ENCODE results near the gene MLANA.

The MLANA gene

DNA sequence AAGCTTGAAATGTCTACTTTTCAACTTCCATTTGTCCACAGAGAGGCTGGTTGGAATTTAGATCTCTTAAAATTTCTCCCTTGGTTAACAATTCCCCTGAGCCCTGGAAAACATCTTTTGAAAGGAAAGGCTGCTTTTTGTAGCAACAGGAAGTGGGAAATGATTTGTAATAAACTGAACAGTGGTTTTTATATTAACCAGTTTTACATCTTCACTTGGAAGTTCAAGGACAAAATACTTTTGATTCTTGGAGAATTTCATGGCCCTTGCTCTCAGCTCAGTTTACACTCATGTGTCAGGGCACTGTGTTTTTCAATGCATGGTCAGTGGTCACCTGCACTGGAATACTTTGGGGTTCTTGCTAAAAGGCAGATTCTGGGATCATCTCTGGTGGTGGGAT lies 9.9 kb downstream of the MLANA start:
- no peak for DNase-seq (ENCODE audit: low read depth)

DNA sequence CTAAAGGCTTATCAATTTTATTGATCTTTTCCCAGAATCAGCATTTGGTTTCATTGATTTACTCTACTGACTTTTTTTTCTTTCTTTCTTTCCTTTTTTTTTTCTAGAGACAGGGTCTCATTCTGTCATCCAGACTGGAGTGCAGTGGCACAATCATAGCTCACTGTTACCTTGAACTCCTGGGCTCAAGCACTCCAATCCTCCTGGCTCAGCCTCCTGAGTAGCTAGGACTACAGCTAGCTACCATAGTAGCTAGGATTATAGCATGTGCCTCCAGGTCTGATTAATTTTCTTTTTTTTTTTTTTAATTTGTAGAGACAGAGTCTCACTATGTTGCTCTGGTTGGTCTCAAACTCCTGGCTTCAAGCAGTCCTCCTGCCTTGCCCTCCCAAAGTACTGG lies 11.7 kb downstream of the MLANA start:
- DNase-seq (ENCODE audit: low read depth), result no peak

DNA sequence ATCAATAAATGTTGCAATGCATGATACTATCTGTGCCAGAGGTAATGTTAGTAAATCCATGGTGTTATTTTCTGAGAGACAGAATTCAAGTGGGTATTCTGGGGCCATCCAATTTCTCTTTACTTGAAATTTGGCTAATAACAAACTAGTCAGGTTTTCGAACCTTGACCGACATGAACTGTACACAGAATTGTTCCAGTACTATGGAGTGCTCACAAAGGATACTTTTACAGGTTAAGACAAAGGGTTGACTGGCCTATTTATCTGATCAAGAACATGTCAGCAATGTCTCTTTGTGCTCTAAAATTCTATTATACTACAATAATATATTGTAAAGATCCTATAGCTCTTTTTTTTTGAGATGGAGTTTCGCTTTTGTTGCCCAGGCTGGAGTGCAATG lies 18.2 kb downstream of the MLANA start:
- DNase-seq (ENCODE audit: low read depth), result no peak

DNA sequence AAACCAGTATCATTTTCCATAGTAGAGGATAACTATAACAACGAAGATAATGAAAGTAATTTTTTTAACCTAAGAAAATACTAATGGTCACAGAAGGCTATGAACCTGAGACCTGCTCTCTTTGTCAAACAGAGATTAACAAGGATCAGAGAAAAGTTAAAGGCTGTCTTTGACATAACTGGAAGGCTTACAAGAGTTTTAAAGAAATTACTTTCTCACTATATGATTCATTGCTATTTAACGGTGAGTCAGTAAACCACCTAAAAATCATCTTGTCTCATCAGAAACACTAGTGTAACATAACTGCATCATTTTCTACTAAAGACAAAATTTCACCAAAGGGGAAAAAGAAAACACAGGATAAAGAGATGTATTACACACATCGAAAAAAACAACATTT lies 19.3 kb downstream of the MLANA start:
- peak; percentile 19 for DNase-seq (ENCODE audit: low read depth)

DNA sequence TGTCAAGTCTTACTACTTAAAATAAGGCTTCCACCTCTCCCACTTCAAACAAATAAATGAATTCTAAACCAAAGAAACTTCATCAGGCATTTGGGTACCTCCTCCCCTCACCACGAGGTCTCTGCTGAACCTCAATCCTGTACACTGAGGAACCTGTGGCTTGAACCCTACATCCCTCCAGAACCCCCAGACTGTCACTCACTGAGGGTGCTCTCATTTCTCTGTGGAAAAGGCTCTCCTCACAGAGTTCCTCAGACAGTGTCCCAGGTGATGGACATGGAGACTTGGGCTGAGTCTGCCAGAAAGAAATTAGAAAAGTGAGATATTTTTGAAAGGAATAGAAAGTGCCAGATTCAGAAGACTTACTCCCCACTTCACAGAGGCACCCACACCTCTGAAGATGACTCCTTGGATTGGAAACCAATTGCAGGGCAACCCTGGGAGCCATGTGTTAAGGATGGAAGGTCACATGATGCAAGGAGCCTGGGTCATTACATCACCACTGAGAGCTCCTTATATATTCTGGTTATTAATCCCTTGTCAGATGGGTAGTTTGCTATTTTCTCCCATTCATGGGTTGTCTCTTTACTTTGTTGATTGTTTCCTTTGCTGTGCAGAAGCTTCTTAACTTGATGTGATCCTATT lies 19.8 kb downstream of the MLANA start:
- DNase-seq (ENCODE audit: low read depth), result peak; percentile 9

GRCh38 chr9:5915438-5915837 lies 24.7 kb downstream of the MLANA start:
- DNase-seq (ENCODE audit: low read depth), result no peak

- DNase-seq (ENCODE audit: low read depth), result no peak
Observed at GRCh38 chr9:5917273-5917672, 26.6 kb downstream of the MLANA start.

DNA sequence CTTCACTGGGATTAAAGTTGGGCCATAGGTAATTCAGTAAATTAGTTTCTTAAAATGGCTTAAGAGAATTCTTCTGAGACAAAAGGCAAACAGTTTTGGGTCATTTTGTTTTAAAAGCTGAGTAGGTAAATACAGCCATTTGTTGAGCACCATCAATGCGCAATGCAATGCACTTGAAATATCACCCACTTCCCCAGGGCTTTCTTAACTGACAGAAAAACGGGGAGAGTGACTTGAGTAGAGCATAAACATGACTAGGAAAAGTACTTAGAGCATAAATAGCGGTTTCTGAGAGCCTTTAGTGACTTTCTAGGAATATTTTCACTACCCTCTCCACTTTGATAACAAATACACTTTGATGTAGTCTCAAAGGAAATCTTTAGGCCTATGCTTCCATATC lies 27.2 kb downstream of the MLANA start:
- no peak for DNase-seq (ENCODE audit: low read depth)

DNA sequence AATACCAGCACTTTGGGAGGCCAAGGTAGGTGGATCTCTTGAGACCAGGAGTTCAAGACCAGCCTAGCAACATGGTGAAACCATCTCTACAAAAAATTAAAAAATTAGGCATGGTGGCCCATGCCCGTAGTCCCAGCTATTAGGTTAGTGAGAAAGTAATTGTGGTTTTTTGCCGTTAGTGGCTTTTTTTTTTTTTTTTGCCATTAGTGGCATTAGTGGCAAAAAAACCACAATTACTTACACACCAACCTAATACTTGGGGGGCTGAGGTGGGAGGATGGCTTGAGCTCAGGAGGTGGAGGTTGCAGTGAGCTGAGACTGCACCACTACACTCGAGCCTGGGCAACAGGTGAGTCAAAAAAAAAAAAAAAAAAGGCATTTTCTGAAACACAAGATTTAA lies 27.8 kb downstream of the MLANA start:
- no peak for DNase-seq (ENCODE audit: low read depth)

DNA sequence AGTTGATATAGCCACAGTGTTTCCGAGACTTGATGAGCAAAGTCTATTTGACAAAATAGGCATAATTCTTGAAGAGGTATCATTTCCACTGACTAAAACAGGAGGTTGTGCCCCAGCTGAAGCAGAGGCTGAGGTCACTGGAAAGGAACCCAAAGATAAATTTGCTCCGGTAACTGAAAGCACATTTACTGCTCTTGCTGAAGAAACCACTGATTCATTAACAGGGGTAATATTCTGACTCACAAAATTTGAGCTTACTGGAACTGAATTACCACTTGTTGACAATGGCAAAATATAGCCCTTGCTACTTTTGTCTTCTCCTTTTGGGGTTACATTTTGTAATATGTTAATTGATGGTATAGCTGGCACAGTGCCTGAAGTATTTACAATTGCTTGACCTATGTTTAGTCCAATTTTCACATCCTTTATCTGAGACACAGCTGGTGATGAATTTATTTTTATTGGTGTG lies 30.2 kb downstream of the MLANA start:
- no peak for DNase-seq (ENCODE audit: low read depth)

GRCh38 chr9:5922192-5922591 lies 31.5 kb downstream of the MLANA start:
- no peak for DNase-seq (ENCODE audit: low read depth)

DNA sequence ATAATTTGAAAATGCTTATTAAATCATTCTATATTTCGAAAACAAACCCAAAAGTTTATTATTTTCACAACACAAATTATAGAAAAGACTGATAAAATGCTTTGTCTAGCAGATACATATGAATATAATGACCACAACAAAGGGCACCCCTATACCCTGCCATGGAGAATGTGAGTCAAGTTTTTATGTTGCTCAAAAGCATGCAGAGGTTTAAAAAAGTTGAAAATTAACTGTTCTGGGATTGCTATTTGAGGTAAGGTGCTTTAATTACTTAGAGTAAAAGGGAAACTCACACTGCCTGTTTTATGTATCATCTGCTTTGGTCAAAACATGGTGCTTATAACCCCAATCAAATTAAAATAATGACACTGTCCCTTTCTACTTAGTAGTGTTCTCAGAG lies 41.0 kb downstream of the MLANA start:
- no peak for DNase-seq (ENCODE audit: low read depth)

- no peak for DNase-seq (ENCODE audit: low read depth)
Observed at GRCh38 chr9:5938449-5938848, 47.8 kb downstream of the MLANA start.

GRCh38 chr9:5939530-5939929 lies 48.8 kb downstream of the MLANA start:
- no peak for DNase-seq (ENCODE audit: low read depth)

DNA sequence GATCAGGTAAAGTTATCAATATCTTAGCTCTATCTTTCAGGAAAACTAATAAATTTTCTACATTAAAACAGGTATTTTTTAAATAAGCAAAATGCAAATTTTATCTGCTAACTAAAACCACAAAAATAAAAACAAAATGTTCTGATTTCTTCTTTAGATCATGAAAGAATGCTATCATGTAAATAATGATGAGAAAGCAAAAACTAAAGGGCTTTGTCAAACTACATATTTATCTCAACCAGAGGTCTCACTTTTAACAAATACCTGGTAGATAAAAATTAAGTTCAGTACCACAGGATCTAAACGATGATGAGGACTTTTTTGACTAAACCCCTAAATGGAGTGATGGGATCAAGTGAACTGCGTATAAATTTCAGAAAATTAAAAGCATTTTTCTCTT lies 50.5 kb downstream of the MLANA start:
- DNase-seq (ENCODE audit: low read depth), result no peak

GRCh38 chr9:5945112-5945511 lies 54.4 kb downstream of the MLANA start:
- DNase-seq (ENCODE audit: low read depth), result no peak

DNA sequence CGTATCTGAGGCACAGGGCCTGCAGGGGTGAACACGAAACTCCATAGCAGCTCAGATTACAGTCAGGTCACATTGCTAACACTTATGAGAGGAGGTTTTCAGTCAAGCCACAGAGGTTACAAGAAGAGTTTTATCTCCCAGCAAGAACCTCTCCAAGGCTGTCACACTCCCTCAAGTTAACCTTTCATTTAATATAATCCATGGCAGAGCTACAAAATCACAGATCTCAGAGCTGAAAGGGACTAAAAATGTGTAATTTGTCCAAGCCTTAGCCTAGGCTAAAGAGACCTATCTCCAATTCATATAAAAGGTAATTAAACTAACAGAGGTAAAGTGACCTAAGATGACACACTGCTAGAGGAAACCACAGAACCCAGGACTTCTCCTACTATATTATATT lies 57.2 kb downstream of the MLANA start:
- peak; percentile 41 for DNase-seq (ENCODE audit: low read depth)

DNA sequence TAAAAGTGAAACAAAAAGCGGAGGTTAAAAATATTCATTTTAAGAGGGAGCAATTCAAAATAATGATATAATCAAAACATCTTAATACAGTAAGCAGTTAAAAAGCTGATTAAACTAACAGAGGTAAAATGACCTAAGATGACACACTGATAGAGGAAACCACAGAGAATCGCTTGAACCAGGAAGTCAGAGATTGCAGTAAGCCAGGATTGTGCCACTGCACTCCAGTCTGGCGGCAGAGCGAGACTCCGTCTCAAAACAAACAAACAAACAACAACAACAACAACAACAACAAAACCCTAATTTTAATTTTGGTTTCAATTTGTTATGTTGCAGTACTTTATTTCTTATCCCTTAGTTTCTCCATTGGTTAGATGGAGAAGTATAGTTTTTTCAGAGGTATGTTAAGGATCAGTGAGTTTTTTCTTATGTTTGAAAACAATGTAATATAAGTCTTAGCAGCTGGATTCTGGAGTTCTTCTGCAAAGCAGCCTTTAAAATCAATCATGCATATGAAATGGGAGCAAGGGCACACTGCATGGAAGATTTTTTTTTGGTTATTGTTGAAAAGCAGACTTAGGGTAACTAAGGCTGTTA lies 58.5 kb downstream of the MLANA start:
- DNase-seq (ENCODE audit: low read depth), result peak; percentile 36

DNA sequence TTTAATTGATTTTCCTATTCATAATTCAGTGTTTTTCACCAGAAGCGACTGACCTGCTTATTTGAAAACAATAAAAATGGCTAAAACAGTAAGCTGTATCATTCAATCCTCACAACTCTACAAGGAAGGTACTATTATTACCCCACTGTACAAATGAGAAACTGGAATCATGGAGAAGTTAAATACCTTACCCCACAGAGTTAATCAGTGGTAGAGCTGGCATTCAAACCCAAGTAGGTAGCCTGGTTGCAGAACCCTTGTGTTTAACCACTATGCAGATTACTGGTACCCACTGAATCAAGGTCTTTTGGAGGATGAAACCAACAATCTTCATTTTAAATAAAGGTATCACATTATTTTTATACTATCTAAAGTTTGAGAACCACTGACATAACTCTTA lies 59.6 kb downstream of the MLANA start:
- DNase-seq (ENCODE audit: low read depth), result no peak

DNA sequence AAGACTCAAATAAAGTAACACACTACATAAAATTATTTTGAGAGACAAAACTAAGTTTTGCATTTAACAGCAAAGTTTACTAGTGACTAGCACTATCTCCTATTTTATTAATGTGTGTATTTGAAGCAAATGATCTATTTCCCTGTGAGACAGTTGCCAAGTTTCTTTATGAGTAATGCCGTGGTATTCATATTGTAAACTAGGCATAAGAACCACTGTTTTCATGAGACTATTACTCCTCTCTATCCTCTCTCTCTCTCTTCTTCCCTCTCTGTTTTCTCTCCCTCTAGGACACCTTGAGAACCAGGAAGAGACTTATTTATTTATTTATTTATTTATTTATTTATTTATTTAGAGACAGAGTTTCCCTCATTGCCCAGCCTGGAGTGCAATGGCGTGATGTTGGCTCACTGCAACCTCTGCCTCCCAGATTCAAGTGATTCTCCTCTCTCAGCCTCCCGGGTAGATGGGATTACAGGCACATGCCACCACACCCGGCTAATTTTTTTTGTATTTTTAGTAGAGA lies 61.1 kb downstream of the MLANA start:
- DNase-seq (ENCODE audit: low read depth), result peak; percentile 86

DNA sequence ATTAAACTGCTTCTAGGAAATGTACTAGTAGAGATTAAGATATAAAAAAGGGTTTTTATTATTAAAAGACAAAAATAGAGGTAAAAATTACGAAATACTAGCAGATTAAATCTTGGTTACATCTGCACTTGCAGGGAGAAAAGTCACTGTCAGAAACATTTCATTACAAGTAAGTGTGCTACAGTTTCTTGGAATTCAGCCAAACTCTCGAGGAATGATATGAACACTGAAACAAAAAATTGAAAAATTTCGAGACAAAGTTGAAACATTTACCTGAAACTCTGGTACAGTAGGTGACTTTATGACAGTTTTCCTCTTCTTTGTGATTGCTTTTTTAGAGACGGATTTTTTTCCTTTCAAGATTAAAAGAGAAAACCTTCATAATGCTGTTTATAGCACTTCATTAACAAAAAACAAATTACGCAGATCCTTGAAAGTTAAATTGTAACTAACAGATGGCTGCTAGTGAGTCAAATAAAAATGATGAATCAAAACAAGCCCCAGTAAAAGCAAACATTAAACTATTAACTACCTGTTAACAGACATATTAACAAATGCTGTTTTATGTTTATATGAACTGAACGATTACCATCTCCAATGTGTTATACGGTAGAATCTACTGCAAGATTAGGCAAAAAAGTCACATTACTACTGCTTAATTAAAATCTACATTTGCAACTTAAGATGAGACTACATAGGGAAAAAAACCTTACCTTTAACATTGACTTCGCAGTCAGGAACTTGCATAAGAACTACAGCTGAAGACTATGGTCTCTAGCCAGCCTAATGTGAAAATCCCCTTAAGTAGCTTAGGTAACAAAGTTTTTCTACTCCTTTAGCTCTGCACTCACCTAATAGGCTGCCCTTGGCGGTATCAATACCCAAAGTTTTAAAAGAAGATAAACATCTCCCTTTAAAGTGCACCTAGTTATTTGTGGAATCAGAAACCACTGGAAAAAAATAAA lies 63.3 kb downstream of the MLANA start:
- peak; percentile 25 for DNase-seq (ENCODE audit: low read depth)

GRCh38 chr9:5957166-5957565 lies 66.5 kb downstream of the MLANA start:
- no peak for DNase-seq (ENCODE audit: low read depth)

DNA sequence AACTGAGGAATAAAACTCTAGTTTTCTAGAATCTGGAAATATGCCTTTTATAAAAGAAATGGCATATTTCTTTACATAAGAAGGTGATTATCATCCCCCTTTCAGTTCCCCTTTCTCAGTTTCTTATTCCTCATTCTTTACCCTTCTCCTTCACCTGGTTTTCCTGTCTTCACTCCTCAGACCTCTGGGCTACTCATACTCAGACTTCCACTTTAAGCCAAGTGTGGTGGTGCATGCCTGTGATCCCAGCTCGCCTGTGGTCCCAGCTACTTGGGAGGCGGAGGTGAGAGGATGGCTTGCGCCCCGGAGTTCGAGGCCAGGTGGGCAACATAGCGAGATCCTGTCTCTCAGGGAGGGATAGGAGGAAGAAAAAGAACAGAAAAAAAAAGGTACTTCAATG lies 67.6 kb downstream of the MLANA start:
- DNase-seq (ENCODE audit: low read depth), result no peak

All from iris pigment epithelial cell (primary cell).